ENCODE results near the gene LINS1.

Gene LINS1

DNA sequence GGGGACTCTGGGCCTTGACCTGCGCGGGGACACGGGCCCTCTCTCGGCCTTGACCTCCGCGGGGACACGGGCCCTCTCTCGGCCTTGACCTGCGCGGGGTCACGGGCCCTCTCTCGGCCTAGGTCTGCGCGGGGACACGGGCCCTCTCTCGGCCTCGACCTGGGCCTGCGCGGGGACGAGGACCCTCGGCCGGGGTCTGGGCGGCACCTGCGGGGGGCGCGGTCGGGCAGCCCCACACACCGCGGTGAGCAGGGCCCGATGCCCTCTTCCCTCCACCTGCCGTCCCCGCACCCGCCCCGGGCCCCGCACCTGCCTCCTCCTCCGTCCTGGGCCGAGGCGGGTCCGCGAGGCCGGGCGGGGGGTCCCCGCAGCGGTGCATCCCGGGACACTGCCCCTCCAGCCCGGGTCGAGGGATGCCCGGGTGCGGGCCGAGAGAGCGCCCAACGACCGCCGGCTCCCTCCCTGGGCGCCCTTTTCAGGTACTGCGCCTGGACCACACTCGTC is 57.6 kb downstream of the LINS1 start:
- DNase-seq: no peak

DNA sequence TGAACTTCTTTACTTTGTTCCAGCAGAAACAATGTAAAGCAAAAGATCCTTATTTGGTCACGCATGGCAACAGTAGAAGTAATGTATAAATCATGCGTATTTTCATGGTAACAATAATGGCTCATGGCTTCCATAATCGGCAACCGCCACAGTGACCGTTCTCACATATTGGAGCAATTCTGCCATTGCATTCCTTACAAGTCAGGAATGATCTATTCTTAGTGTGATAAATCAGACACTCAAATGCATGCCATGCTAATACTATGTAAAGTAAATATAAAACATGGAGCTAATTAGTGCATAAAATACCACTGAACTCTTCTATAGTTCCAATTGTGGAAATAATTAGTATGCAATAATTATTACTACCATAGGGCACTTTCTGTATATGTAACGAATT is 59.7 kb downstream of the LINS1 start:
- DNase-seq: no peak

DNA sequence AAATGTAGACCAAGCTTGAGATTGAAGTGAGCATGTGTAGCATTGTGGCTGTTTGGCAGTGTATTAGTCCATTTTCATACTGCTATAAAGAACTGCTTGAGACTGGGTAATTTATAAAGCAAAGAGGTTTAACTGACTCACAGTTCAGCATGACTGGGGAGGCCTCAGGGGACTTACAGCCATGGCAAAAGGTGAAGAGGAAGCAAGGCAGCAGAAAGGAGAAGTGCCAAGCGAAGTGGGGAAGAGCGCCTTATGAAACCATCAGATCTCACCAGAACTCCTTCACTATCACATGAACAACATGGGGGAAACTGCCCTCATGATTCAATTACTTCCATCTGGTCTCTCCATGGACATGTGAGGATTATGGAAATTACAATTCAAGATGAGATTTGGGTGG is 64.7 kb downstream of the LINS1 start:
- no peak for DNase-seq

DNA sequence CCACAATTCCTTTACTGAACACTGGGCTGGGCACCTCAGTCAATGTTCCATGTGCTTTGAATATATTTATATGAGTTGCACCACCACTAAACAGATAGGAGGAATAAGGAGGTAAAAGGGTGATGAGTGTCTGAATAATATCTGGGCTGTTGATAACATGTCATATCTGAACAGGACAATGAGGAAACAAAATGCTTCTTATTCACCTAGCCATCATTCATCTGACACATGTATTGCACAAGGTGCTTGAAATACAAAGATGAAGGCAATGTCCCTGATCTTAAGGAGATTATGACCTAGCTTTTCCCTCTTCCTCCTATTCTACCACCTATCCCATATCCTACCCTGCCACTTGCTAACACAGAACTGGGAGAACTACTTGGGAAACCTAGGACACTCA is 65.3 kb downstream of the LINS1 start:
- no peak for DNase-seq

DNA sequence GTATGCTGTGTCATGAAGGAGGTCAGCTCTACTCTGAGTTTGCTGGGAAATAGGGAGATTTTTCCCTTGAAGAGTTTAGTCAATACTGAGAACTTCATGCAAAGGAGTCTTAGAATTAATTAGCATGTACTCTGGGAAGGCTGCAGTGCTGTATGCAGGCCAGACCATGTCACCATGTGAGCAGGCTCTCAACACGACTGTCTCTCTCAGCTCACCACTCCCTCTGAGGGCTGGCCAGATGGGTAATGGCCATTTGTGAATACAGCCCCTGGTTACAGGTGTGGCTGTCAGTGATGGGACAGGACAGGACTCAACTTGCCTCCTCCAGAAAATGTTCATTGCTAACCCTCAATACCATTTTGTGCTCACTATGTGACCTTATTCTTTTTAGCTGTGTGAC is 68.1 kb downstream of the LINS1 start:
- DNase-seq: no peak

DNA sequence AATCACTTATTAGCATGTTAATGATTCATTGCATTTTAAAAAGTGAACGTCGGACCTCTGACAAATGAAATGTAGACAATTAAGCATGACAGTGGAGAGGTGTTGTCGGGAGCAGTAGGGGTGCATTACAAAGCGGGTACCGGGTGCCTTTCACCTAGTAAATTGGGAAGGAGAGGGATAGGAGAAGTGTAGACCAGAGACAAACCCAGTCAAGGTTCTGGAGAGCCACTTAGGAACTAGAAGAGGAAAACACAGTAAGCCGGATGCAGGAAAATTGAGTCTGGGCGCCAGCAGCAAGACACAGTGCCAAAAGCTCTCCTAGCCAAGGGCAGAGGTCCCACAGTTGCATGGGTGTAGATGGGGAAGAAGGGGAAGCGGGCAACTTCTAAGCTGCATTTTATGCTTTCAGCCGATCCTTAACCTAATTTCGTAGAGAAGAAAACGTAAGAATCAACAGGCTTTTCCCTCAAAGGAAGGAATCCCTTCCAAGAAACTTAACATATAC is 70.1 kb downstream of the LINS1 start:
- no peak for DNase-seq

DNA sequence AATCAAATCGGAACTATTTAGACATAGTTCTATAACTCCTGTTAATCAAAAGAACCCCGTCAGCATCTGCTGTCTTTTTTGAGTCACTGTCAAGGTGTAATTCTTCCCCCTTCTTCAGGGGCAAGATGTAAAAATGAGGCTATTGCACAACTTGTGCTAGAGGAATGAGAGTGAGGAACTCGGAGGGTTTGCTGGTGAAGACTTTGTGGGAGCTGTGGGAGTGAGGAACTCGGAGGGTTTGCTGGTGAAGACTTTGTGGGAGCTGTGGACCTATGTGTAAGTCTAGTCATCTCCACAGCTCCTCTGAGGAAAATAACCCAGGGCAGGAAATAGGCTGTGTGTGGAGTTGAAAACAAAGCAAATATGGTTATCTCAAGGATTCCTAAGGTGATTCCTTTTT is 70.8 kb downstream of the LINS1 start:
- no peak for DNase-seq

DNA sequence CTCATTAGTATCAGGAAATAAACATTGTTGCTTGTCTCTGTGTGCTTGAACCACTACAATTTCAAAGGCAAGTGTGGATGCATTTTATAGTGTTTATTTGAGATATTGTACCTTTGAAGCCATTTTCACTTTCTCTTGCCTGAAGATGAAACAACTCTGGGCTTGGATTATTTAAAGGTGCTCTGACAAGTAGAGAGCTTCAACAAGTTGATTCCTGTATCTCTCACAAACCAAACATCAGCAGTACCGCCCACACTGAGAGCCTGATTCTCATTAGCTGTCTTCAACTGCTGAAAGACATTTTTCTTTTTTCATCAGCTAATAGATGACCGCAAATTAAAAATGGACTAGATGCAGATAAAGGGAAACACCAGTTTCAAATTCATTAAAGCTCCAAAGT is 72.4 kb downstream of the LINS1 start:
- no peak for DNase-seq

DNA sequence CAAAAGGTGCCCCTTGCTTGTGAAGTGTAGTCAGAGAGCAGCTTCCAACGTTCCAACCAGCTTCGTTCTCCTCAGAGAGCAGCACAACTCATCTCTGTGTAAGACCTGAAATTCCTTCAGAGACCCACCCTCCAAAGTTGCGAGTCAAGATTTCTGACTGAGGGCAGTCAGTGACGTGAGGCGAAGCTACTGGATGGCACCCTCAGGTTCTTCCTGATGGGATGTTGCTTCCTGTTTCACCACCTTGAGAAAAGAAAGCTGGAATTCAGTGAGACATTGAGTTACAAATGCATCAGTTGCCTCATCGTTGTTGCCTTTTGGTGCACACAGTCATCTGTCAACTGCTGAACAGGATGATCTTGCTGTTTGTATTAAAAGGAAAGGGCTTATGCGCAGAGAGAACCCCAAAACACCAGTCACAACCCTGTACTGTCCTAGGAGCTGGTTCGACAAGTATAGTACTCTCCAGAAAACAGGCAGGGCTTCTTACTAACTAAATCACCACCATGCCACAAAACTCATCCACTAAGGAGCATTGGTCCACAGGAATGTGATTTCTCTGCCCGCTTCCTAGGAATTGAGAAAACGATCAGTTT is 73.1 kb downstream of the LINS1 start, which contains the start of gene CERS3:
TSS of gene CERS3 (minus strand) at position 118 of the 596 bp plus-strand sequence. CDS start 27,101 bp downstream, outside the sequence.
- DNase-seq: no peak

DNA sequence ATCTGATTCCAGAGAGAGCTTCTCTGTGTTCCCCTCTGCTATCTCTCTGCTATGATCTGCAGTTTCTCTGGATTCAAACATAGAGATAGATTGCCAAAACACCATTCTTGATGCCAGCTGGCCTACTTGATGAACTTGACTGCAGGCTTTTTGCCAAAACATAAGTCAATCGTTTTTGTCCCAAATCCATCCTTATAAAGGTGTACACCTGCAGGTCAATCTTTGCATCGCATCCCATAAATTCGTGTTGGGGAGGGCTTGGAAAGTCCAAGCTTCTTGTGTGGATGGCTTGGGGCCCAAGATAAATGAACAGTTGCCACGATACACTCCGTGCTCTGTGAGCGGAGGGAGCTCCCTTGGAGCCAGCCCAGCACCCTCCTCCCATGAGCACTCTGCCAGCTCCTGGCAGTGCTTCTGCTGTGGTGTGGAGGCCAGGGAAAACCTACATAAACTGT is 75.9 kb downstream of the LINS1 start:
- no peak for DNase-seq

DNA sequence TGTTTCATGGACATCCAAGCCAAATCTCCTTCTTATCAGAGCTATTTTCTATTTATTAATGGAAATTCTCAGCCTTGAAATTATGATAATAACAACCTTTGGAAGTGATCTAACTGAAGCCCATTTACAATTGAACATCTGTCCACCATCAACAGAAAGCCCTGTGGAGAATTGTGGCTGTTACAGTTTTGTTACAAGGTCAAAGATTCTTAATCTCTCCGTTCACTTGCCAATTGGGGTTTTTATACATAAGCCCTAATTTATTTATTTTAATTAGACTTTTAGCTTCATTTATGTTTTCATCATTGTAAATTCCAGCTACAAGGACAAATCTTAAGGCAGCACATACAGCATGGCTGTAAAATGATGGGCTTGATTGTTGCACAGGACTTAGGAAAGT is 76.5 kb downstream of the LINS1 start:
- DNase-seq: no peak

DNA sequence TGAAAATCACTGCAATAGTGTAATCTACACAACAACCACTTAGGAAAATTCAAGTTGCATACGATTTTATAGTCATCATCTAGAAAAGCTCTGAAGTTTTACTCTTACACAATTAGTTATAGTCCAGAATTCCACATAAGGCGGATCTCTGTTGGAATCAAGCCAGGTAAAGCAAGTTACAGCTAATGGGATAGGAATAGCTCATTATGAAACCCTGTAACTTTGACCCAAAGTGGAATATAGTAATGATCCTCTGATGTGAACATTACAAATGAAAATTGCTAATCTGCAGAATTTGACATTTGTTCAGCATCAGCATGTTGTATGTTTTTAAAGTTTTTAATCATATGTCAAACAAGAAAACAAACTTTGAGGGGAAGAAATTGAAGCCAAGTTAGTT is 77.7 kb downstream of the LINS1 start:
- no peak for DNase-seq

DNA sequence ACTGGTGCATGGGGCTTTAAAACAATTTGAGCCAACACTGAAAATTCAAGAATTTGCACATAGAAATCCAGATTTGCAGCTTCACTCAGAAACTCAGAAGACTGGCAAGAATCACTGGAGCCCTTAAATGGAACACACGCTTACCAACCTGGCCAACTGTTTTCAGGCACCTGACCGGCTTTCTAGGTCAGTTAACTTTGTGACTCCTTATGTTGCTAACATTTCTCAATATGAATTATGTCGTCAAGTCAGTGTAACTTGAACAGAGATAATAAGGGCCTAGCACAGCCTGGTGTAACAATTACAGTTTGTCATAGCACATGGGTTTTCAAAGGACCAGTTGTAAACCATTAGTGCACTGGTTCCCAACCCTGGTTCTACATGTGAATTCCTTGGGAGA is 80.1 kb downstream of the LINS1 start:
- DNase-seq: no peak

DNA sequence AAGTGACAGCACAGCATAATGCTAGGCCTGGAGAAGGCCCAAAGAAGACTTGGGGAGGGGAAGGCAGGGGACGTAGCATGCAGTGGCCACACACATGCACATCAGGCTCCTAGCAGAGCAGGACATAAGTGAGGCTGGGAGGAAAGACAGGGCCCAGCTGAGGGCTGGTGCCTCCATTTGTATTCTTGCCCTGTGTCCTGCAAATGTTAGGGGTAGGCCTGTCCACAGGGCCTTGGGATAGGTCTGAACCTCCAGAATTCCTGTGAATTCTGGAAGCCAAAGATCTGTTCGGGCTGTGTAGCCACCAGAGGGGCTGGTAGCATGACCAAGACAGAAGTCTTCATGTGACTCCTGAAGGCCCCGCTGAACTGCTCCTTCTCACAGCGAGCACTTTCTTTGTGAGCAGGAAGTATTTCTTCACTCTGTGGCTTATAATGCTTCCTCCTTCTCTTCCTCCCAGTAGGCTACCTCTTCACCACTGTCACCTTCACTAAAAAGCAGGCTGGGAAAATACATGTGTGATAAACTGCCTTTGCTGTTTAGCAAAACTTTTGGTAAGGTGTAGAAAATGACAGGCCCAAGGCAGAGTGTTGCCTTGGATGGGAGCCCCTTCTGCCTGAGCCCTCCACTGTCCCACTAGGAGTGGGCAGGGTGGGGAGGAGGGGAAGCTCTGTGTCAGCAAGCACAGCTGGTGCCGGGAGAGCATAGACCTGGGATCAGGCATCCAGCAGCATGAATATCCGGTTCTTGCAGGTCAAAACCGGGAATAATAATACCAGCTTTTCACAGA is 81.7 kb downstream of the LINS1 start:
- no peak for DNase-seq

DNA sequence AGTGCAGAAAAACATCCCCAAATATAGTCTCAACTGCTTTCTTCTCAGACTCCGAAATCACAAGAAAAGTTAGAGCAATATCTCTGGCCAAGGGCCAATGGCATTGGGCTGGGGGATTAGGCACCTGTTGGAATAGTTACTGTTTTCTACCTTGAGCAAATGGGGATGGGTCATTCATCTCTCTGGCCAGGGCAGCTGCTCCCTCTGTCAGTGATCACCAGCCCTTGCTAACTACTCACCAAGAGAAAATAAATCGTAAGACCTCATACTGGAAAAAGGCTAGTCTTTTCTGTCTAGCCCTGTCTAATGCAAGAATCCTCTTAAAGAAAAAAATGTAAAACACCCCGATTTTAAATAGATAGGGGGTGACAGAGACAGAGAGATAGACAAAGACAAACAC is 84.1 kb downstream of the LINS1 start:
- DNase-seq: no peak
